Right lobe of liver (tissue), 6 donors: ENCODE data around the gene CDK12. TPM values are rescaled to one million over a fixed set of nuclear protein-coding genes. Genes with fewer than 3 reads are reported as not detected.
A peak's percentile ranks its signal among the peaks of the same experiment; 100 is the strongest.
"Not testable (repeated sequence)": the region's sequence is repeated elsewhere in the genome, so short reads cannot be mapped to it uniquely, and the experiment has no call there.

Source experiments
- ATAC-seq, 4 donors: fragments of 200-7000 bp; cut with Tn5 transposase; one replicate each; pipeline ENCODE4 v1.9.1; 2020; ENCODE audit warnings: mild to moderate bottlenecking in 4 of 4, moderate library complexity in 4 of 4
- DNase-seq, 3 donors: peaks; one replicate each; pipeline ENCODE4 v3.0.0-alpha.2; 2020
- H3K27ac ChIP-seq, 3 donors: fragments of 200-600 bp; one replicate each; pipeline ENCODE4 v1.8.0; 2022
- H3K27me3 ChIP-seq, 2 donors: fragments of 200-600 bp; one replicate each; pipeline ENCODE4 v1.8.0; 2022
- H3K36me3 ChIP-seq, 4 donors: fragments of 200-600 bp; sonication (generic) in 1 of 4; one replicate each; pipeline versions ENCODE4 v1.5.1 to v1.8.0; 2017 to 2022; ENCODE audit warnings: control low read depth in 1 of 4
- H3K4me1 ChIP-seq, 4 donors: fragments of 200-600 bp; sonication (generic) in 1 of 4; one replicate each; pipeline versions ENCODE4 v1.5.1 to v1.8.0; 2017 to 2022; ENCODE audit warnings: control low read depth in 1 of 4
- H3K4me3 ChIP-seq, 3 donors: fragments of 200-600 bp; one replicate each; pipeline ENCODE4 v1.8.0; 2022
- H3K9me3 ChIP-seq, 4 donors: fragments of 200-600 bp; sonication (generic) in 1 of 4; one replicate each; pipeline versions ENCODE4 v1.5.1 to v1.8.0; 2017 to 2022; ENCODE audit warnings: control low read depth in 1 of 4
- POLR2A ChIP-seq: fragments of 450-650 bp; IDR thresholded peaks from one replicate; pipeline ENCODE4 v1.6.1; 2017; ENCODE audit warnings: antibody characterized with exemption, mild to moderate bottlenecking
- WGBS: methylation state at CpG from one replicate; pipeline ENCODE4 v1.1.6; 2018; ENCODE audit warnings: low coverage, low lambda C conversion rate; ENCODE audit not compliant: insufficient coverage; ENCODE audit errors: missing lambda C conversion rate; 5-methylcytosine and 5-hydroxymethylcytosine counted together
- intact Hi-C, 2 donors: fragments of 100-400 bp; cut with DNase I; formaldehyde crosslinking; loops; one replicate each; pipeline versions ENCODE4 v1.11.2 to v1.14.1; 2022
- total RNA-seq, 6 experiments: library from RNA; depleted of rRNA in 2 of 6; stranded (reverse); fragments of >200 nt in 2 of 6; fragmentation: NEBNext Ultra II Directional in 3 of 6; extraction: Animal tissue kit (Norgen Biotek cat#: 25700) in 3 of 6; gene quantifications; one replicate each; pipeline versions ENCODE4 v1.1.0 to v1.2.4, GENCODE V29; 2016 to 2023
- TF ChIP-seq, protein P1 (sequence below), 4 donors: fragments of 200-600 bp in 3 of 4; fragments of 450-650 bp in 1 of 4; IDR thresholded peaks; one replicate each; pipeline versions ENCODE4 v1.5.1 to v1.8.0; 2016 to 2022; ENCODE audit warnings: antibody characterized with exemption in 4 of 4, mild to moderate bottlenecking in 2 of 4
- donor health status: DM: no; HTN: yes; CAD: no.
- donor health status: DM: no; HTN: no; CAD: no.
- donor health status: DM: no; HTN: no; CAD: no.
- donor health status: DM: no; HTN: yes; CAD: no.
- donor health status: DM: no; HTN: yes; CAD: no.

CDK12 gene
- total RNA-seq, 6 experiments from 2014 or later: 19.4 to 33.4 (median 30.4) TPM

DNA sequence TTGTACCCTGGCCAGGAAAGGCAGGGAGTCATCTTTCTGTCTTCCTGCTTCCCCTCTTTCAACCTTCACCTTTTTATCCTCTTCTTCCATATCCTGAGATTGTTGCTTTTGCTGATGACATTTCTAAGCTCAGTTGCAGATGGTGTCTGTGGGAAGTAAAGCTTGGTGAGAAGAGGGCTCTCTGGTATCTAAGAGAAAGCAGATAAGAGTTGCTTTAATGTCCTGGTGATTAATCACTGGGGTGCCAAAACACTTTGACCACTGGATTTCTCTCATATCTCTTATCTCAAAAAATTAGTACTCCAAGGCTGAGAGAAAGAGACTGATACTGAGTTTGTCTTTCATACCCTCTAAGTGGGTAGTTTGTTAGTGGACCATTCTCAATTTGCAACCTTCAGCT, 75.2 kb downstream of the CDK12 start:
- DNase-seq: no peak
- TF ChIP-seq, protein P1, sequence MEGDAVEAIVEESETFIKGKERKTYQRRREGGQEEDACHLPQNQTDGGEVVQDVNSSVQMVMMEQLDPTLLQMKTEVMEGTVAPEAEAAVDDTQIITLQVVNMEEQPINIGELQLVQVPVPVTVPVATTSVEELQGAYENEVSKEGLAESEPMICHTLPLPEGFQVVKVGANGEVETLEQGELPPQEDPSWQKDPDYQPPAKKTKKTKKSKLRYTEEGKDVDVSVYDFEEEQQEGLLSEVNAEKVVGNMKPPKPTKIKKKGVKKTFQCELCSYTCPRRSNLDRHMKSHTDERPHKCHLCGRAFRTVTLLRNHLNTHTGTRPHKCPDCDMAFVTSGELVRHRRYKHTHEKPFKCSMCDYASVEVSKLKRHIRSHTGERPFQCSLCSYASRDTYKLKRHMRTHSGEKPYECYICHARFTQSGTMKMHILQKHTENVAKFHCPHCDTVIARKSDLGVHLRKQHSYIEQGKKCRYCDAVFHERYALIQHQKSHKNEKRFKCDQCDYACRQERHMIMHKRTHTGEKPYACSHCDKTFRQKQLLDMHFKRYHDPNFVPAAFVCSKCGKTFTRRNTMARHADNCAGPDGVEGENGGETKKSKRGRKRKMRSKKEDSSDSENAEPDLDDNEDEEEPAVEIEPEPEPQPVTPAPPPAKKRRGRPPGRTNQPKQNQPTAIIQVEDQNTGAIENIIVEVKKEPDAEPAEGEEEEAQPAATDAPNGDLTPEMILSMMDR (IDR thresholded peaks at IDR 0.05): no peak
- TF ChIP-seq POLR2A: no peak
- Histone ChIP-seq H3K4me3 (no peak overlapping the region), H3K36me3 (peaks cover 0 to 3% (median 2%) of the 10 kb centered on the region in 4 donors), H3K27me3 (no peaks in the 10 kb centered on the region), H3K27ac (no peak overlapping the region), H3K9me3 (no peaks in the 10 kb centered on the region), H3K4me1 (no peaks in the 10 kb centered on the region)
- intact Hi-C loops: no loop called here
- ATAC-seq: no peak

DNA sequence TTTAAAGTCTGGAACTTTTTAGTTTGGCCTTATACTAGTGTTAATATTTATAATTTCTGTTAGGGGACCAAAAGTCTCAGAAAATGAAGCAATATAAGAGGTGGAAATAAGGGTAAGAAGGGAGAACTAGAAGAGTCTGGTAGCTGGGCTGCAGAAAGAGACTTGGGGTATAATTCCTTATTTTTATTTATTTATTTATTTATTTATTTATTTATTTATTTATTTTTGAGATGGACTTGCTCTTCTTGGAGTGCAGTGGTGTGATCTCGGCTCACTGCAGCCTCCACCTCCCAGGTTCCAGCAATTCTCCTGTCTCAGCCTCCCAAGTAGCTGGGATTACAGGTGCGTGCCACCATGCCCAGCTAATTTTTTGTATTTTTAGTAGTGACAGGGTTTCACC, 76.1 kb downstream of the CDK12 start:
- DNase-seq, H3K4me3 ChIP-seq, H3K27me3 ChIP-seq, ATAC-seq, H3K4me1 ChIP-seq, H3K9me3 ChIP-seq, H3K27ac ChIP-seq, H3K36me3 ChIP-seq, intact Hi-C loops: not testable (repeated sequence)
- 80% methylated on average over 1 of the region's 2 CpGs for WGBS

- Histone ChIP-seq H3K9me3 (no peaks in the 10 kb centered on the region), H3K27me3 (no peaks in the 10 kb centered on the region), H3K27ac (no peak overlapping the region), H3K4me1 (peaks cover 0 to 7% (median 1%) of the 10 kb centered on the region in 4 donors), H3K4me3 (no peak overlapping the region), H3K36me3 (no peaks in the 10 kb centered on the region)
- intact Hi-C loops: no loop called here
- ATAC-seq: peak in 2 of 4 donors; percentile 33 to 36
- no peak for DNase-seq
- TF ChIP-seq, protein P1 (IDR thresholded peaks at IDR 0.05): no peak
- no peak for TF ChIP-seq POLR2A
- 71% methylated on average over 1 of the region's 3 CpGs for WGBS
These were observed 77.6 kb downstream of the CDK12 start for GRCh38 chr17:39538866-39539265.

DNA sequence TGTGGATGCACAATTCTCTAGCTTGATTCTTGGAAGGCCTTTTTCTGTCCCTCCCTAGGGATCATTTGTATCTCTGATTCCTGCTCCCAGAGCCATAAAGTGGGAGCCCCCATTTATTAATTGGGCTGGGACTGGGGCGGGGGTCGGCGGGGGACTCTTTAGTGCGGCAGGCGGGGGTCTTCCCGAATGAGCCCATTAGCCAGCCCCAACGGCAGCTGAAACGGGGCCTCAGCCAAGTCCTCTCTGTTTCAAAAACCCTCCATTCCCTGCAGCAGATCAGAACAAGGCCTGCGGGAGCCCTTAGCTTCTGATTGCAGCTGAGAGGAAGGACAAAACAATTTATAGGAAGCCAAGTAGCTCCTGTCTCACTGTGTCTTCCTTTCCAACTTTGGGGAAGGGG, 79.3 kb downstream of the CDK12 start:
- no peaks in the 10 kb centered on the region for H3K36me3 ChIP-seq
- H3K27ac ChIP-seq: no peak overlapping the region
- H3K4me3 ChIP-seq: no peak overlapping the region
- no peak for ATAC-seq
- intact Hi-C loops: loop anchor here (10.0 kb wide), 3 partner anchors 64 to 204 kb away; partner anchors contain the start of genes NEUROD2 (in 1 of the 2) and PPP1R1B (in 1 of the 2)
- TF ChIP-seq POLR2A: no peak
- TF ChIP-seq, protein P1 (IDR thresholded peaks at IDR 0.05): no peak
- no peak for DNase-seq
- H3K9me3 ChIP-seq: no peaks in the 10 kb centered on the region
- peaks cover 0 to 7% (median 4%) of the 10 kb centered on the region in 4 donors for H3K4me1 ChIP-seq
- H3K27me3 ChIP-seq: no peaks in the 10 kb centered on the region
- WGBS: 80% methylated on average over 1 of the region's 9 CpGs

DNA sequence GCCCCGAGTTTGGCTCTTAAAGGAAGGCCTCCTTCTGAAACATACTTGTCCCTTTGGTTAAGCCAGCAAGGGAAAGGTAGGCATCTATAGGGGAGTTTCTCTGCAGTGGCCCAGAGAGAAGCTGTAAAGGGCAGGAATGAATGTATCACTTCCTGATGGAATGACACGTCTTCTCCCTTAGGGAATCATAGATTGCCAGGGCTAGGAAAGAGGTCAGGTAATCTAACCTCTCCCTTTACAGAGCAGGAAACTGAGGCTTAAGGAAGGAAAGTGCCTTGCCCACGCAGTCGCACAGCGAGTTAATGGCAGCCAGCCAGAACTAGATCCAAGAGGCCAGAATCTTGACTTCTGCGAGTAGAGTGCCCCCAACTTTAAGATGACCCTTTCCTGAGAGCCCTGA, 80.4 kb downstream of the CDK12 start:
- intact Hi-C loops: loop anchor here (10.0 kb wide), 3 partner anchors 63 to 203 kb away; partner anchors contain the start of genes NEUROD2 (in 1 of the 2) and PPP1R1B (in 1 of the 2)
- H3K27ac ChIP-seq: no peak overlapping the region
- WGBS: 69% methylated on average over 5 of the region's 6 CpGs
- H3K4me3 ChIP-seq: no peak overlapping the region
- DNase-seq (no peak), ATAC-seq (no peak)
- H3K27me3 ChIP-seq: no peaks in the 10 kb centered on the region
- TF ChIP-seq, protein P1 (IDR thresholded peaks at IDR 0.05): no peak
- TF ChIP-seq POLR2A: no peak
- no peaks in the 10 kb centered on the region for H3K9me3 ChIP-seq
- peaks cover 0 to 4% (median 2%) of the 10 kb centered on the region in 4 donors for H3K36me3 ChIP-seq
- peaks cover 0 to 7% (median 4%) of the 10 kb centered on the region in 4 donors for H3K4me1 ChIP-seq
